ENCODE results near the gene PPARGC1A.

The PPARGC1A gene

GRCh38 chr4:23878912-23879732 lies 10.7 kb downstream of the PPARGC1A start:
- no peak for DNase-seq (ENCODE audit: low read depth)

DNA sequence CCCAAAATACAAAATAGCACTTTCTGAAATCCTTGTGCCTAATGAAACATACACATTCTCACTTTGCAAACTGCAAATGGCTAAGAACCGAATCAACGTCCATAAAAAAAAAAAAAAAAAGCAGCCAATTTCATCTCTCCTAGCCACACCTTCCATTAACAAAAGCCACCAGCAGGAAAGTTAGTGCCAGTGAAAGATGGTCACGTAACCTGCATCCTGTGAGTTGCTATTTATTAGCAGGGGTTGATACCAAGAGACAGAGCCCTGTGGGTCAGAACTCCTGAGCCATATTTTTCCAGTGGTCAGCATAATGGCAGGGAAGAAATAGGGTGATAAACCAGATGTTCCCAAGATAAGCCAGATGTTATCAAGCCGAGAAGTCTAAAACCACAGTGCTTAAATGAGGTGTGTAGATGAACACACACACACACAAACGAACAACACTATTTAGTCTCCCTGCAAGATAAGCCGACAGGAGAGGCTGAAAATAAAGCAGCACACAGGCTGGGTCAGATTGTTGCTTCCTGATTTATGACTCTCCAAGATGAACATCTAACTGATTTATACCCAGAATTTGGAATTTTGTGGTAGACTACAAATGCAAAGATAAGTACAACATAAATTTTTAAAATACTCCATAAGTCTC lies 11.5 kb downstream of the PPARGC1A start:
- DNase-seq (ENCODE audit: low read depth), result no peak

GRCh38 chr4:23877758-23878229 lies 12.1 kb downstream of the PPARGC1A start:
- DNase-seq (ENCODE audit: low read depth), result no peak

GRCh38 chr4:23876418-23877089 lies 13.3 kb downstream of the PPARGC1A start:
- no peak for DNase-seq (ENCODE audit: low read depth)

- DNase-seq (ENCODE audit: low read depth), result no peak
Measured at GRCh38 chr4:23875317-23875716, 14.5 kb downstream of the PPARGC1A start.

DNA sequence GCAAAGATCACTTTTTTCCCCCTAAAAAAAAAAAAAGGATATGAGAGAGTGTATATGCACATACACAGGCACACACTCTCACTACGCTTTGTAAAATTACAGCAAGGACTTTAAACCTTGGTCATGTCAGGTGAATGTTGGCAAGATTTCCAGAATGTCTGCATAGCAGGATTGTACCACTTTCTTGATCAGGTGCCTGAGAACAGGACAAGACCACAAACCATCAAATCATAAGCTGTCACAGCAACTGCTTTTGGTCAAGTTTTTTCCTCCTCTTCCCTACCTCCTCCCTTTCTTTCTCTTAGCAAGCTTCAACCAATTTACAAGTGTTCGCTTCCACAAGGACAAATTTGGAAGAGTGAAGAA lies 15.3 kb downstream of the PPARGC1A start:
- DNase-seq (ENCODE audit: low read depth), result no peak

- no peak for DNase-seq (ENCODE audit: low read depth)
Measured at GRCh38 chr4:23873717-23874535, 15.9 kb downstream of the PPARGC1A start.

GRCh38 chr4:23871426-23871825 lies 18.4 kb downstream of the PPARGC1A start:
- no peak for DNase-seq (ENCODE audit: low read depth)

- DNase-seq (ENCODE audit: low read depth), result no peak
Measured at GRCh38 chr4:23866450-23867075, 23.3 kb downstream of the PPARGC1A start.

- no peak for DNase-seq (ENCODE audit: low read depth)
Measured at GRCh38 chr4:23861897-23862296, 27.9 kb downstream of the PPARGC1A start.

DNA sequence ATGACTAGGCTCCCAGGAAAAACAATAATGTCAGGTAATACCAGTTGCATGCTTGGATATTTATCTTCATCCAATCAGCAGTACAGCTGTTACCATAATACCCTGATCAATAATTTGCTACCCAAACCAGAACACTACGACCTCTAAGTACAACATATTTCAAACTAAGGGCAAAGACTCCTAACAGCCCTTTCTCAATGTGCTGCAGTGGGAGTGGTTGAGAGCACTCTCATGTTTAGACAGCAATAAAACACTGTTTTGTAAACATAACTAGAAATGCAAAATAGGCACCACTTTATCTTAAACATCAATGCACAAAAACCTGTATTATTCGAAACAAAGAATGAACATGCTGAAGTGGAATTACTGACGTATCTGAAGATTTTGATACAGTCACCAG lies 28.9 kb downstream of the PPARGC1A start:
- DNase-seq (ENCODE audit: low read depth), result no peak

- no peak for DNase-seq (ENCODE audit: low read depth)
Measured at GRCh38 chr4:23857367-23857959, 32.4 kb downstream of the PPARGC1A start.

- no peak for DNase-seq (ENCODE audit: low read depth)
Measured at GRCh38 chr4:23856630-23857029, 33.2 kb downstream of the PPARGC1A start.

- DNase-seq (ENCODE audit: low read depth), result no peak
Measured at GRCh38 chr4:23855912-23856605, 33.8 kb downstream of the PPARGC1A start.

DNA sequence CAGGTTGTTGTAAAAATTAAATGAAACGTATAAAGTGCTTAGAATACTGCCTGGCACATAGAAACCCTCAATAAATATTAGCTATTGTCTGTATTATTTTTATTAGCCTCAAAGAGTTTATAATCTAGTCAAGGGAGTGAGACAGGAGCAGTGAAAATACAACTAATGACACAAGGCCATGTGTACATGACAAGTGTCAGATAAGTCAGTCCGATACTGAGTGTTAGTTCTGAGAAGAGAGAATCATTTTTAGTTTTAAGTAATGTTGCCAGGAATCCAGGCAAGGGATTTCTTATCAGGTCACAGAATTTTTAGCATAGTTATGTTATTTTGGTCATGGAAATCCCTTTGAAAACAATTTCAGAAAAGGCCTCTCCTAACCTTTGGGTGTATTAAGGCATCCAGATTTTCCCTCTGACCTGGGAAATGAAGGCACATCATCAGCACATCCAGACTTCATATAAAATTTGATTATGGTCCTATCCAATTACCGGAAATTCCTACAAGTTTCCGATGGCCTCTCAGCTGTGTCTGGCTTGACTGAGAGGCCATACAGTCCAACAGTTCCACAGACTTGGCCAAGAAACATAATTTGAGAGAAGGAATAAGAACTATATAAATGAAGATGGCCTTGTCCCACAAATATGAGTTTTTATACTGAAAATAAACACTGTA lies 35.7 kb downstream of the PPARGC1A start:
- DNase-seq (ENCODE audit: low read depth), result no peak

DNA sequence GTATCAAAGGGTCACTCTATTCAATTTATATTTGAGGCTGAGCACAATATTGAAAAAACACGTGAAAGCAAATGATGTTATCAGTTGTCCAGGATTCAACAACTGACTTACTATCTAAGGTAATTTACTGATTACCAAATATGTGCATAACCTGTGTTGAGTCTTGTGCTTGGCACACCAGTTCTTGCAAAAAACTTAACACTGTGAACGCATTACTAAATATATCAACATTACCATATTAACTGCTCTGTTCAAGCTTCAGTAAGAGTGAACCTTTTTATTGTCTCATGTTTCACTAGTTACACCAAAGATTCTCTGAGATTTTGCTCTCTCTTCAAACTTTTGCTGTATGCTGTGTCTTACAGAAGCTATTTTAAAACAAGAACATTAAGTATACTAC lies 38.4 kb downstream of the PPARGC1A start:
- DNase-seq (ENCODE audit: low read depth), result no peak

DNA sequence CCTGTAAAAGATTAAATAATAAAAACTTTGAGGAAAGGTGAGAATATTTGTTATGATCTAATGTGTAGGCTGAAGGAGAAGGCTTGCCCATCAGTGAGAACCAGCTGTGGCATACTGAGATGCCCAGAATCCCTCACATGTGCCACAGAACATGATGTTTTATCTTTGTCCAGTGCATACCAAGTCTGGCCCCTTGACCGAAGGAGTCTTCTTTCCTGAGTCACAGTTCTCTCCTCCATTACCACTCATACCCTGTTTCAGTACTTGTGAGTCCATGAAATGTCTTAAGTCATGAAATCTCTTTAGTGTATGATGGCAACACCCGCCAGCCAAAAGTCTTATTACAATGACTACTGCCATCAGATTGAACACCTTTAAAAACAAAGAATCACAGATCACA lies 42.7 kb downstream of the PPARGC1A start:
- DNase-seq (ENCODE audit: low read depth), result no peak

GRCh38 chr4:23844961-23845360 lies 44.9 kb downstream of the PPARGC1A start:
- DNase-seq (ENCODE audit: low read depth), result no peak

DNA sequence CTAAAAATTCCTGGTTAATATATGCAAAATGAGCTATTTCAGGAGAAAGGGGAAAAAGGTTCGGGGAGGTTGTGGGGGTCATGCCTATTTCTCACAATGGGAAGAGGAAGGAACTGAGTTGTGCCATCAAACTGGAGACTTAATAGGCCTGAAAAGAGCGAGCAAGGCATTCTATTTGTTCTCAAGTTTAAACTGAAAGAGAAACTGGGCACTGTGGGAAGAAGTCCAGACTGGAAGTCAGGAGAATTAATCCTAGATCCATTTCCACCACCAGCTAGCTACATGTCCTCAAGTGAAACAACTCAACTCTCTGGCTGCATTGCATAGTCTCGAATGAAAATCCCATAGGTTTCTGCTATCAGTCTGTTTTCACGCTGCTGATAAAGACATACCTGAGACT lies 50.6 kb downstream of the PPARGC1A start:
- no peak for DNase-seq (ENCODE audit: low read depth)

DNA sequence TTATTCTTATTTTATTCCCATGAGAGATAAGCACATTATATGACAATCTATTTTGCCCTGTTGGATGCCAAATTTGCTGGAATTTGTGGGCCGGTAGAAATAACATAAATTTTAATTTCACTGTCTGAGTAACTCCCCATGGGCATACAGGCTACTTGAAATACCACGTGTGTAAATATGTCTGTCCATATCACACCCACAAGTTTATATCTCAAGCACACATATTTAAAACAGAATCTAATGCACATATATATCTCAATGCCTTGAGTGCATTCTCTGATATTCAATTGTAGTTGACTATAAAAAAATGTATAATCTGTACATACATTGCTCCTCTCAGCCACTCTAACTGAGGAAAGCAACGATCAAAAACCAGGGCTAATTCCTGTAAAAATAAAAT lies 51.2 kb downstream of the PPARGC1A start:
- DNase-seq (ENCODE audit: low read depth), result no peak

All from HS-27A (cell line).